RKO (cell line): ENCODE measurements around the gene ABI3BP.
"Not testable (repeated sequence)": the region's sequence is repeated elsewhere in the genome, so short reads cannot be mapped to it uniquely, and the experiment has no call there.

ENCODE experiments used
- DNase-seq: peaks from one replicate; pipeline ENCODE4 v3.0.0-alpha.2; 2016; ENCODE audit warnings: low spot score

Gene ABI3BP, protein sequence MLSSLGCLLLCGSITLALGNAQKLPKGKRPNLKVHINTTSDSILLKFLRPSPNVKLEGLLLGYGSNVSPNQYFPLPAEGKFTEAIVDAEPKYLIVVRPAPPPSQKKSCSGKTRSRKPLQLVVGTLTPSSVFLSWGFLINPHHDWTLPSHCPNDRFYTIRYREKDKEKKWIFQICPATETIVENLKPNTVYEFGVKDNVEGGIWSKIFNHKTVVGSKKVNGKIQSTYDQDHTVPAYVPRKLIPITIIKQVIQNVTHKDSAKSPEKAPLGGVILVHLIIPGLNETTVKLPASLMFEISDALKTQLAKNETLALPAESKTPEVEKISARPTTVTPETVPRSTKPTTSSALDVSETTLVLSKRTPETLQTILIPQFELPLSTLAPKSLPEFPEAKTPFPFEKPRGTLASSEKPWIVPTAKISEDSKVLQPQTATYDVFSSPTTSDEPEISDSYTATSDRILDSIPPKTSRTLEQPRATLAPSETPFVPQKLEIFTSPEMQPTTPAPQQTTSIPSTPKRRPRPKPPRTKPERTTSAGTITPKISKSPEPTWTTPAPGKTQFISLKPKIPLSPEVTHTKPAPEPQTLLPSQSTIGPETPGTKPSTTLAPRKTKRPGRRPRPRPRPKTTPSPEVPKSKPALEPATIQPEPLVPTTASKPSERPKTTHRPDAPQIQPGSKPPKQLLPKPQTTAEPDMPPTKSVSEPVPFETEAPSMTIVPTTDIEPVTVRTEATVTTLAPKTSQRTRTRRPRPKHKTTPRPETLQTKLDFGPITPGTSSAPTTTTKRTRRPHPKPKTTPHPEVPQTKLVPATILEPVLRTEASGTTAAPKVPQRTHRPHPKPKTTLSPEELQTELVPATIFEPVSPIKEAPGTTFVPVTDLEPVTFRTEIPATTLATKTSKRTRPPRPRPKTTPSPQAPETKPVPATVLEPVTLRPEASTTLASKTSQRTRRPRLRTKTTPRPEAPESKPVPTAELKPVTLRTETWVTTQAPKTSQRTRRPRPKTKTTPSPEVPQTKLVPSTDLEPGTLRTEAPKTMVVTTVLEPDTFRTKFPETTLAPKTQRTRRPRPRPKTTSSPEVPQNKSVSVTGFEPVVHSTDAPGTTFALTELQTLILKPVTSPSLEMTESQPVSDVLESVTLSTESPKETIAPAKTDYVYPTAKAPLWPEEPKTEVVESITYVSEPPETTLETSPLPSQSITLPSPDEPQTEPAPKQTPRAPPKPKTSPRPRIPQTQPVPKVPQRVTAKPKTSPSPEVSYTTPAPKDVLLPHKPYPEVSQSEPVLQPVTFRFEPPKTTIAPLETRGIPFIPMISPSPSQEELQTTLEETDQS (N-terminal part only)

GRCh38 chr3:100993309-100993708, at the start of gene ABI3BP:
Gene ABI3BP (minus strand): TSS chr3:100993421. CDS start chr3:100993384, 37 bp downstream.
- peak; percentile 72 for DNase-seq

DNA sequence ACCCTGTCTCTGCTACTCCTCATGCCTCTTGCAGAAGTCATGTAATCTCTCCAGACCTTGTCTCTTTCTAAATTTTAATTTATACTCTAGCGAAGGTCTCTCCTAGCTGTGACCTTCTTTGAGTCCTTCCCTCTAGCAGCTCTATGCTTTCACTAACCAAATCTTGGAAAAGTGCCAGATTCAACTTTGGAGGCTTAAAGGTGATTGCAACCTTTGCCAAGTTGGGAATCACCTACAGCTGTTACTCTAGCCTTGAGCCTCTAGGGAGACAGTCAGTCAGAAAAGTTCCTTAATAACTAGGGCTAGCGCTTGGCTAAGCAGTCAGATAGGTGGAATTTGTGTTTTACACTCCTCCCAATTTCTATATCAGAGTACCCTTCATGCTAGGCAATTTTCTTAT, 46.1 kb upstream of the ABI3BP start:
- DNase-seq, result no peak

- DNase-seq, result no peak
These were observed 45.7 kb upstream of the ABI3BP start for GRCh38 chr3:101038880-101039279.

DNA sequence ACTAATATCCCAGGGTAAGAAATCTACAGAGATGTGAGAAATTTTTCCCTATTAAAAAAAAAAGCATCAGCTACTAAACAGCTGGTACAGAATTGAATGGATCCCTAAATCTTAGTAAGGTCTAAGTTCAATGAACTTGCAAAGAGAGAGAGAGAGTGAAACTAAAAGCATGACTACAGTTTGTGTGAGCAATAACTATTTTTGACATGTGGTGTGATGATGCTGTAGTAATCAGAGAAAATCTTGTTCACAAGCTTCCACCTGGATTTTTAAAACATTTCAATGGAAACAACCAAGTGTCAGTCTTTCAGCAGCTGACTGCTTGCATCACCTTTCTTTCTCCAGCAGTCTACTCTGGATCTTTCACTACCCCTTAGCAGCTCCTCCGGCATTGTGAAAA, 45.2 kb upstream of the ABI3BP start:
- no peak for DNase-seq

- no peak for DNase-seq
These were observed 44.4 kb upstream of the ABI3BP start for GRCh38 chr3:101037613-101038012.

DNA sequence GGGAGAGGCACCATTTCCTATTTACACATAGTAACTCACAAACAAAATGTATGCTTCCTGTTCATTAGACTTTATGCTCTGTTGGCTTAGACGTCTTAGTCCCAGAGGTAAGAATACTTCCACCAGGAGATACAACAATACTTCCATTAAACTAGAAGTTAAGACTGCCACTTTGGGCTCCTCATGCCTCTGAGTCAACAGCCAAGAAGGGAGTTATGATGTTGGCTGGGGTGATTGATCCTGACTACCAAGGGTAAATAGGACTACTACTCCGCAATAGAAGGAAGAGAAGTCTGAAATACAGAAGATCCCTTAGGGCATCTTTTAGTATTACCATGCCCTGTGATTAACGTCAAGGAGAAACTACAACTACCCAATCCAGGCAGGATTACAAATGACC, 43.5 kb upstream of the ABI3BP start:
- DNase-seq, result no peak

GRCh38 chr3:101036213-101036618, 43.0 kb upstream of the ABI3BP start:
- DNase-seq, result peak; percentile 86

DNA sequence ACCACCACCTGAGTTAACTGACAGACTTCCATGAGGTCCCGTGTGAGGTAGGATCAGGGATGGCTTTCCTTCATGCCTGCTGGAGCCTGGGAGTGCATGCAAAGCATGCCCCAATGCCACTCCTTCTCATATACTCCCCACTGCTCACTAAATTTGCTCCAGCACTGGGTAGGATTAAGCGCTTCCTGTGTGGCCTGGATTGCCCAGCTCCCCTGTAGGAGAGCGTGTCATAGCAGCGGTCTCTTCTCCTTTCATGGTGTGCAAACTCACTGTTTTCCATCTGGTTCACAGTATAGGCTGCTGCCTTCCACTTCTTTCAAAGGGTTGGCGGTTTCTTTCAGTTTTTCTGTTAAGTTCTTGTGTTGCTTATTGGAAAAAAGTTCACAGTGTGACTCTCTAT, 34.1 kb upstream of the ABI3BP start:
- DNase-seq, result no peak

GRCh38 chr3:101026881-101027280, 33.7 kb upstream of the ABI3BP start:
- DNase-seq, result no peak

DNA sequence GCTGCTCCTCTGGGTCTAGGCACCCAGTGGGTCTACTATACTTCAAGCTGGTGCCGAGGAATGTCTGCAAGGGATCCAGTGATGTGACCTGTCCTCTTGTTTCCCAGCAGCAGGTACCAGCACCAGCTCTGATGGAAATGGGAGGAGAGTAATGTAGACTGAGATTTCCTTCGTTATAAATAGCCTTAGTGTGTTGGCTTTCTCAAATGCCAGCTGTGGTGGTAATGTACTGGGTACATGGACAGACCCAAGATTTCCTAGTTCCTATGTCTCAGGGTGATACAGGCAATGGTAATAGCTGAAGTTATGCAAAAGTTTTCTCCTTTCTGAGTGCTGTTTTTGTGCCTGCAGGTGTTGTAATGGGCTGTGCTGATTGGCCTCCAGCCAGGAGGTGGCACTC, 33.0 kb upstream of the ABI3BP start:
- no peak for DNase-seq

DNA sequence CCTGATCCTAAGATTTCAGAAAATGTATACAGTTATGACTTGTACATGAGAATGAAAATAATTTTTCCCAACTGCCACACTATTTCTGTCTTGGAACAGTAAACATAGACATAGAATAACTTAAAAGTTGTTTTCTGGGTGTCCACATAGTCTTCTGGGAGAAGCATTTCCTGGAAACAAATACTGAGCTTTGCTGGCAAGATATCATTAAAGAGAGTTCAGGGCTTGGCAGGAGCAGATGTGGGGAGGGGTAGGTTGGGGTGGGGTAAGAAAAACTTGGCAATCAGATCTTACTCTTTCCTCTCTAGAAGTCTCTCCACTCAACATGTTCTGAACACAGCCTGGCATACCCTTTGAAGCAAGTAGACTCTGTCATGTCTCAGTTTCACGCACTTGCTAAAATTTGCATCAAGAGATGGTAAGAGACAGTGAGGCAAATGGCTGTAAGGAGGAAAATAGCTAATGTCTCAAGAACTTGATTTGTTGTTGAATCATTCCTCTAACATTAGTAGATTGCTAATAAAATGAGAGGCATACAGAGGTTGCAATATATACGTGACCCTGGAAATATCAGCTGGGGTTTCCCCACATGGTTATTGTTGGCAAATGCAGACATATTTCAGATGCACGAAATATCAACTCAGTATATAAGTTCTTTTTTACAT, 27.3 kb upstream of the ABI3BP start:
- no peak for DNase-seq

- DNase-seq, result no peak
These were observed 23.8 kb upstream of the ABI3BP start for GRCh38 chr3:101017017-101017416.

- DNase-seq, result not testable (repeated sequence)
These were observed 19.1 kb upstream of the ABI3BP start for GRCh38 chr3:101012312-101012711.

DNA sequence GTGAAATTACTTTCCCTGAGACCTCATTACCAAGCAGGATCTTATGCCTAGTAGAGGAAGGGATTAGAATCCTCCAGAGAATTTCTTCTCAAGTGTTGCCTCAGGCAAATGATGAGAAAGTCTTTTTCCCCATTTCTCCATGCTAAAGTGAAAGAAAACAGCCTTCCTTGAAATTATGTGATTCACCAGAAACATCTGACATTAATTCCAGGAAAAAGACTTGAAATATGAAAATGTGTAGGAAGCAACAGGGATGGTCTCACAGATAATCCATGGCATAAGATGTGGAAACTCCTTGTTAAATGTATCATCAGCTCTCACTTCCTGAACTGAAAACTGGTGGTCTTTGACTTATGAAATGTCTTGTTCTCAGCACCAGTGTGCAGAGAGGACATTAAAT, 17.9 kb upstream of the ABI3BP start:
- DNase-seq, result no peak

- no peak for DNase-seq
These were observed 17.1 kb upstream of the ABI3BP start for GRCh38 chr3:101010296-101010695.

DNA sequence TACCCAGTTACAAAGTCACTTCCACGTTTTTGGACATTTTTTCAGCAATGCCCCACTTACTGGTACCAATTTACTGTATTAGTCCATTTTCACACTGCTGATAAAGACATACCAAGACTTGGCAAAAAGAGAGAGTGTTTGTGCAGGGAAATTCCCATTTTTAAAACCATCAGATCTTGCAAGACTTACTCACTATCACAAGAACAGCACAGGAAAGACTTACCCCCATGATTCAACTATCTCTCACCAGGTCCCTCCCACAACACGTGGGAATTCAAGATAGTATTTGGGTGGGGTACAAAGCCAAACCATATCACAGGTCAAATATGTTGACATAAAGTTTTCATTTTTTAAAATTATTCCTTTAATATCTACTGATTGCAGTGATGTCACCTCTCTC, 16.2 kb upstream of the ABI3BP start:
- DNase-seq, result no peak

DNA sequence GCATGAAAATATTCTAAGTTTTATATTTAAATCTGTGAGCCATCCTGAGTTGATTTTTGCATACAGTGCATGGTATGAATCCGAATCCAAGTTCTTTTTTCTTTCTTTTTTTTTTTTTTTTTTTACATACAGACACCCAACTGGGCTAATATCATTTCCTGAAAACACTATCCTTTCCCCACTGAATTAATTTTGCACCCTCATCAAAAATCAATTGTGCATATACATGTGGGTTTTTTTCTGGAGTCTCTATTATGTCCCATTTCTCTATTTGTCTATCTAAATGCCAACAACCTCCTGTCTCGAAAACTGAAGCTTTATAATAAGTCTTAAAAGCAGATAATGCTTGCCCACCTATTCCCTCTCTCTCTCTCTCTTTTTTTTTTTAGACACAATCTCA, 5.9 kb upstream of the ABI3BP start:
- no peak for DNase-seq

DNA sequence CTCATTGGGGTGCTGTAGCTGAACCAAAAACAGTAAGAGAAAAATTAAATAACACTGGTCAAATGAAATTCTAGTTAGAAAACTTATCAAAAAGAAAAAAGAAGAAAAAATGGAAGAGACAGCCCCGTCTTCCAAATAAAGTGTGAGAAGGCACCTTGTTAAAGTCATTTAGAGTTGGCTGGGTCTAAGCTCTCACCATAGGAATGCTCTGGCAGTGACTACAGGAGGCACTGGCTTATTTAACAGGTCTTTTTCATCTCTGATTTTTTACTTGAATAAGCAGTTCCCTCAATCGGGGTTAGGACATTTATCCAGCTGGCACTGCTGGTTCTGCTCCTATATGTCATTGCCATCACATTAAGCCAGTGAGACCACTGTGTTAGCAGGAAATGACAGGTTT, 1.6 kb upstream of the ABI3BP start:
- no peak for DNase-seq

GRCh38 chr3:100994187-100994586, 966 bp upstream of the ABI3BP start:
- DNase-seq, result no peak

DNA sequence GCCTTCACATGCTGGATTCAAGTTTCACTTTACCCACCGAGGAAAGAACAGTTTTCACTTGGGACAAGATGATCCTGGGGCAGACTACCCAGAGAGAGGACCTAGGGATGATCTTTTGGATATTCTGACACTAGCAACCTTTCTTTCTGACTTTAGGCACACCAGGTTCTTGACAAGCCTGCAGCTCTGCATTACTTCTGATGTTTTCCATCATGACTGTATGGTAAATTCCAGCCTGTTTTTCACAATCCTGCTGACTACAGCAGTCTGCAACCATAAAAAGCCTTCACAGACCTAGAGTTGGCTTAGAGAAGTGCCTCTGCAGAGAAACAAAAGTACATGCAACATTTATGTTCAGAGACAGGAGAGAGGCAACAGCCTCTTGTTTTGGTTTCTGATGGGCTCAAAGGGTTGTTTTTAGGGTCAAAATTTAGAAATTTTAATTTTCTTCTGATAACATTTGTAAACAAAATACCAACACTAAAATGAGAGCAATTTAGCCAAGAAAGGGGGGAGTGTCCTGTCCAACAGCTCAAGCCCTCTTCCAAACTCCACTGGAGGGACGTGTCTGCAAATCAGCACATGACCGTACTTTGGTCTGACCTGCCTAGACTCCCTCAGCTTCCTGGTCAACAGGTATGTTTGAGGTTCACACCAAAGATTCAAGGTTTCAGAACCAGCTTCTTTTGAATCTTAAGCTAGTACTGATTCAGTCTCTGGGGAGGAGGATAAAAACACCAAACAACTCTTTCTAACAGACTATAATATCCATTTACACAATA, 799 bp downstream of the ABI3BP start:
- no peak for DNase-seq

- no peak for DNase-seq
These were observed 5.1 kb downstream of the ABI3BP start for GRCh38 chr3:100988080-100988479.
